ENCODE measurements around the gene ATG4C.

DNA sequence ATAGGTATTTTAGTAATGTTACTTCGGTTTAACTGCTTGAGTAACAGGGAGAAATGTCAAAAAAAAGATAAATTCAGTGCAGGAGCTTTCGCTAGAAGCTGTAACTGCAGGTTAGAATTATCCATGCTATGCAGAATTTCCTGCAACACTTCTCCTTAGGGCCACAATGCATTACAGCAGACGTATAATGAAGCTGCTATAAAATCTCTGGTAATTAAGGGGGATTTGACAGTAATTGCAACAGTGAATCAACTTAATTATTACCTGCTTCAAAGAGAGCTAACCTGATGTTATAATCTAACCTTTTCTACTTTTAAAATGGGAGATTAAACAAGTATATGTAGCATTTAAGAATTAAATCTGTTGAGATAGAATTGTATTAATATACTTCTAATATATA, 92.6 kb downstream of the ATG4C start:
- TF ChIP-seq, protein P1, sequence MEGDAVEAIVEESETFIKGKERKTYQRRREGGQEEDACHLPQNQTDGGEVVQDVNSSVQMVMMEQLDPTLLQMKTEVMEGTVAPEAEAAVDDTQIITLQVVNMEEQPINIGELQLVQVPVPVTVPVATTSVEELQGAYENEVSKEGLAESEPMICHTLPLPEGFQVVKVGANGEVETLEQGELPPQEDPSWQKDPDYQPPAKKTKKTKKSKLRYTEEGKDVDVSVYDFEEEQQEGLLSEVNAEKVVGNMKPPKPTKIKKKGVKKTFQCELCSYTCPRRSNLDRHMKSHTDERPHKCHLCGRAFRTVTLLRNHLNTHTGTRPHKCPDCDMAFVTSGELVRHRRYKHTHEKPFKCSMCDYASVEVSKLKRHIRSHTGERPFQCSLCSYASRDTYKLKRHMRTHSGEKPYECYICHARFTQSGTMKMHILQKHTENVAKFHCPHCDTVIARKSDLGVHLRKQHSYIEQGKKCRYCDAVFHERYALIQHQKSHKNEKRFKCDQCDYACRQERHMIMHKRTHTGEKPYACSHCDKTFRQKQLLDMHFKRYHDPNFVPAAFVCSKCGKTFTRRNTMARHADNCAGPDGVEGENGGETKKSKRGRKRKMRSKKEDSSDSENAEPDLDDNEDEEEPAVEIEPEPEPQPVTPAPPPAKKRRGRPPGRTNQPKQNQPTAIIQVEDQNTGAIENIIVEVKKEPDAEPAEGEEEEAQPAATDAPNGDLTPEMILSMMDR (IDR thresholded peaks at IDR 0.05) = no peak
- TF ChIP-seq POLR2A (IDR thresholded peaks at IDR 0.05) = no peak

All from transverse colon (tissue), 3 donors.